CD14-positive monocyte (primary cell): Measurements from ENCODE around the gene CX3CL1. TPM values are rescaled to one million over a fixed set of nuclear protein-coding genes. Genes with fewer than 3 reads are reported as not detected.

Experiments
- DNase-seq, 3 donors: peaks; one replicate each; pipeline ENCODE4 v3.0.0-alpha.2; 2011 to 2022
- H2AFZ ChIP-seq: 2 replicates; pipeline ENCODE4 v1.6.0; 2012; ENCODE audit warnings: mild to moderate bottlenecking, low read depth, low read length, inconsistent platforms; ENCODE audit not compliant: insufficient read depth, poor library complexity, severe bottlenecking
- H3K27ac ChIP-seq, 2 donors: 1 replicate in 1 of 2; 2 replicates in 1 of 2; pipeline ENCODE4 v1.5.1; 2012 to 2013; ENCODE audit warnings: low read length in 2 of 2, control low read depth in 1 of 2, inconsistent platforms in 1 of 2, low read depth in 1 of 2, mild to moderate bottlenecking in 1 of 2
- H3K27me3 ChIP-seq, 2 donors: one replicate each; pipeline versions ENCODE4 v1.6.0 to v1.6.1; 2011 to 2013; ENCODE audit warnings: low read length in 2 of 2; ENCODE audit not compliant: control insufficient read depth in 2 of 2, insufficient read depth in 2 of 2
- H3K36me3 ChIP-seq, 2 donors: replicated peaks in 1 of 2; 1 replicate in 1 of 2; 2 replicates in 1 of 2; pipeline versions ENCODE4 v1.5.1 to v1.6.1; 2012 to 2013; ENCODE audit warnings: low read length in 2 of 2, control low read depth in 1 of 2, inconsistent platforms in 1 of 2, mild to moderate bottlenecking in 1 of 2; ENCODE audit not compliant: insufficient read depth in 2 of 2, control insufficient read depth in 1 of 2
- H3K4me1 ChIP-seq, 2 donors: 1 replicate in 1 of 2; 2 replicates in 1 of 2; pipeline versions ENCODE4 v1.5.1 to v1.6.1; 2012 to 2013; ENCODE audit warnings: low read length in 2 of 2, control low read depth in 1 of 2, inconsistent platforms in 1 of 2, mild to moderate bottlenecking in 1 of 2, moderate library complexity in 1 of 2; ENCODE audit not compliant: insufficient read depth in 2 of 2, control insufficient read depth in 1 of 2
- H3K4me2 ChIP-seq: replicated peaks from 2 replicates; pipeline ENCODE3; 2012; ENCODE audit warnings: low read length, moderate library complexity, mild to moderate bottlenecking; ENCODE audit not compliant: poor library complexity, severe bottlenecking; ENCODE audit errors: extremely low read depth
- H3K4me3 ChIP-seq, 3 experiments: fragments of 200-600 bp in 1 of 3; sonication (generic) in 1 of 3; replicated peaks in 1 of 3; 1 replicate in 2 of 3; 2 replicates in 1 of 3; pipeline ENCODE4 v1.5.1; 2011 to 2013; ENCODE audit warnings: low read length in 3 of 3, mild to moderate bottlenecking in 3 of 3, control low read depth in 2 of 3, low read depth in 2 of 3, inconsistent platforms in 1 of 3, moderate library complexity in 1 of 3
- H3K79me2 ChIP-seq: 2 replicates; pipeline ENCODE4 v1.6.0; 2012; ENCODE audit warnings: mild to moderate bottlenecking, control low read depth, inconsistent platforms, low read length, moderate library complexity; ENCODE audit not compliant: insufficient read depth
- H3K9ac ChIP-seq: 2 replicates; pipeline ENCODE4 v1.6.0; 2017; ENCODE audit warnings: low read length, mild to moderate bottlenecking; ENCODE audit not compliant: insufficient read depth, poor library complexity, severe bottlenecking
- H3K9me3 ChIP-seq, 2 donors: replicated peaks in 1 of 2; 1 replicate in 1 of 2; 2 replicates in 1 of 2; pipeline versions ENCODE4 v1.5.1 to v1.6.1; 2012 to 2013; ENCODE audit warnings: low read length in 2 of 2, control low read depth in 1 of 2; ENCODE audit not compliant: control insufficient read depth in 1 of 2, insufficient read depth in 1 of 2
- H4K20me1 ChIP-seq: 2 replicates; pipeline ENCODE4 v1.6.0; 2012; ENCODE audit warnings: mild to moderate bottlenecking, low read length, control low read depth, moderate library complexity; ENCODE audit not compliant: insufficient read depth
- H3K27ac Mint-ChIP-seq, 7 donors: one replicate each; pipeline ENCODE4 v1.8.0; 2020; ENCODE audit warnings: mild to moderate bottlenecking in 7 of 7, mixed read lengths in 7 of 7, moderate library complexity in 6 of 7, inconsistent platforms in 2 of 7
- H3K27me3 Mint-ChIP-seq, 3 donors: one replicate each; pipeline ENCODE4 v1.8.0; 2021 to 2022; ENCODE audit warnings: low read depth in 3 of 3, mild to moderate bottlenecking in 3 of 3, mixed read lengths in 3 of 3, moderate library complexity in 3 of 3, inconsistent platforms in 1 of 3
- H3K36me3 Mint-ChIP-seq, 2 donors: one replicate each; pipeline ENCODE4 v1.8.0; 2020; ENCODE audit warnings: mixed read lengths in 2 of 2, inconsistent platforms in 1 of 2, mild to moderate bottlenecking in 1 of 2
- H3K4me1 Mint-ChIP-seq: one replicate; pipeline ENCODE4 v1.8.0; 2020; ENCODE audit warnings: mild to moderate bottlenecking, mixed read lengths
- H3K4me3 Mint-ChIP-seq, 2 donors: one replicate each; pipeline ENCODE4 v1.8.0; 2020; ENCODE audit warnings: mild to moderate bottlenecking in 2 of 2, mixed read lengths in 2 of 2, moderate library complexity in 1 of 2
- H3K9me3 Mint-ChIP-seq, 7 donors: one replicate each; pipeline ENCODE4 v1.8.0; 2020 to 2022; ENCODE audit warnings: mixed read lengths in 7 of 7, mild to moderate bottlenecking in 6 of 7, moderate library complexity in 6 of 7, inconsistent platforms in 2 of 7
- WGBS: methylation state at CpG from one replicate; pipeline ENCODE4 v1.1.5; 2013; ENCODE audit warnings: missing lambda C conversion rate; ENCODE audit not compliant: insufficient coverage; 5-methylcytosine and 5-hydroxymethylcytosine counted together
- intact Hi-C, 2 donors: fragments of 100-400 bp; cut with micrococcal nuclease; formaldehyde crosslinking; loops; one replicate each; pipeline versions ENCODE4 v1.15.0 to v1.15.1; 2023
- polyA plus RNA-seq, 3 donors: library from polyadenylated mRNA; depleted of rRNA in 1 of 3; unstranded in 2 of 3; stranded (reverse) in 1 of 3; fragments of 300-500 nt in 2 of 3; fragments of >200 nt in 1 of 3; fragmentation: Illumina TruSeq in 2 of 3; gene quantifications; 1 replicate in 2 of 3; 2 replicates in 1 of 3; pipeline ENCODE4 v1.2.3, GENCODE V29; 2012 to 2021
- TF ChIP-seq, protein P1 (sequence below): fragments of 200-600 bp; IDR thresholded peaks from one replicate; pipeline ENCODE4 v1.8.0; 2022; ENCODE audit warnings: antibody characterized with exemption, mild to moderate bottlenecking

The CX3CL1 gene
- polyA plus RNA-seq, 3 donors, result not detected

DNA sequence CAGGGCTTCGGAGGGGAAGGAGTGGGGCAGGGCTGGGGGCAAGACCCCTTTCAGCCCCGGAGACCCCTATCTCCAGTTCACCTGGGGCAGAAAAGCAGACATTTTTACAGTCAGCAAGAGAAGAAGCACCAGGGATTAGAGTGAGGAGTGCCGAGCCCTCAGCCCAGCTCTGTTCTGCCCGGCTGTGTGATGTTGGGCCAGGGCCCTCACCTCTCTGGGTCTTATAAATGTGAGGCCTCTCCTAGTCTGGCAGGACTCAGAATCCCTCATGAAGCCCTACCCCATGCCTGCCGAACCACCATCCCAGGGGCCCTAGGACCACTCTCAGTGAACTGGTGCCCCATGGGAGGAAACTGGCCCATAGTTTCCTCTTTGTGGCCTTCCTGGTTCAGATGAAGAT is 12.8 kb downstream of the CX3CL1 start:
- no peaks in the 10 kb centered on the region for H3K36me3 ChIP-seq
- peak overlapping the region in 1 of 7 donors; percentile 76 for H3K27ac Mint-ChIP-seq
- no peak overlapping the region for H3K27ac ChIP-seq
- H3K9ac ChIP-seq, result no peak overlapping the region
- H3K79me2 ChIP-seq, result no peaks in the 10 kb centered on the region
- 89% methylated on average over 3 of the region's 5 CpGs for WGBS
- no peak overlapping the region for H3K4me3 ChIP-seq
- peaks cover 23 to 33% of the 10 kb centered on the region in 2 donors for H3K4me1 ChIP-seq
- H3K4me1 Mint-ChIP-seq, result peaks cover 34% of the 10 kb centered on the region
- intact Hi-C loops, result no loop called here
- no peak overlapping the region for H3K4me2 ChIP-seq
- peaks cover 11 to 19% (median 15%) of the 10 kb centered on the region in 3 donors for H3K27me3 Mint-ChIP-seq
- no peak for DNase-seq
- H3K4me3 Mint-ChIP-seq, result no peak overlapping the region
- H3K9me3 ChIP-seq, result no peaks in the 10 kb centered on the region
- H3K27me3 ChIP-seq, result peaks cover 0 to 4% of the 10 kb centered on the region in 2 donors
- TF ChIP-seq, protein P1, sequence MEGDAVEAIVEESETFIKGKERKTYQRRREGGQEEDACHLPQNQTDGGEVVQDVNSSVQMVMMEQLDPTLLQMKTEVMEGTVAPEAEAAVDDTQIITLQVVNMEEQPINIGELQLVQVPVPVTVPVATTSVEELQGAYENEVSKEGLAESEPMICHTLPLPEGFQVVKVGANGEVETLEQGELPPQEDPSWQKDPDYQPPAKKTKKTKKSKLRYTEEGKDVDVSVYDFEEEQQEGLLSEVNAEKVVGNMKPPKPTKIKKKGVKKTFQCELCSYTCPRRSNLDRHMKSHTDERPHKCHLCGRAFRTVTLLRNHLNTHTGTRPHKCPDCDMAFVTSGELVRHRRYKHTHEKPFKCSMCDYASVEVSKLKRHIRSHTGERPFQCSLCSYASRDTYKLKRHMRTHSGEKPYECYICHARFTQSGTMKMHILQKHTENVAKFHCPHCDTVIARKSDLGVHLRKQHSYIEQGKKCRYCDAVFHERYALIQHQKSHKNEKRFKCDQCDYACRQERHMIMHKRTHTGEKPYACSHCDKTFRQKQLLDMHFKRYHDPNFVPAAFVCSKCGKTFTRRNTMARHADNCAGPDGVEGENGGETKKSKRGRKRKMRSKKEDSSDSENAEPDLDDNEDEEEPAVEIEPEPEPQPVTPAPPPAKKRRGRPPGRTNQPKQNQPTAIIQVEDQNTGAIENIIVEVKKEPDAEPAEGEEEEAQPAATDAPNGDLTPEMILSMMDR, result no peak
- peaks cover 0 to 2% (median 0%) of the 10 kb centered on the region in 7 donors for H3K9me3 Mint-ChIP-seq
- H3K36me3 Mint-ChIP-seq, result no peaks in the 10 kb centered on the region
- H2AFZ ChIP-seq, result peak overlapping the region; percentile 74
- no peaks in the 10 kb centered on the region for H4K20me1 ChIP-seq

DNA sequence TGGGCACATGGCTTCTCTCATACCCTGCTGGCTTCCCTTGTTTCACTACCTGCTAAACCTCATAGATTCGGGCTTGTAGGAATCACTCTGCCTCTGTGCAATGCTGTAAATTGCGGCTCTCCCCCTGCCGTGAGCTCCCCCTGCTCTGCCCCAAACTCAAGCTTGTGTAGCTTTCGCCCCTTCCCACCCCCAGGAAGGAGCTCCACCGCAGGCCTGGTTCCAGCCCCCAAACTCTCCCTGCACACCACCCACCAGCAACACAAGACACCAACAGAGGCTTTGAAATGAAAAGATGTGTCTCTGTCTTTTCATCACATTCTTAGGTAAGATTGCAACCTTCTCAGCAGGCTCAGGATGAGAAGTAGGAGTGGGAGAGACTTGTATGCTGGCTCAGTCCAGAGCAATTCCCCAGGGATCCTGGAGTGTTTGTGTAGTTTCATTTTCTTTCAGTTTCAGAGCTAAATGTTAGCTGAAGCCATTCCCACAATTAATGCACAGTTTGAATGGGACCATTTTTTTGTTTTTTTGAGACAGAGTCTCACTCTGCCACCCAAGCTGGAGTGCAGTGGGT is 14.2 kb downstream of the CX3CL1 start:
- Histone ChIP-seq H3K27me3 (peaks cover 0 to 8% of the 10 kb centered on the region in 2 donors), H3K4me2 (no peak overlapping the region), H3K9me3 (no peaks in the 10 kb centered on the region), H3K4me1 (peaks cover 14 to 22% of the 10 kb centered on the region in 2 donors), H3K27ac (no peak overlapping the region), H2AFZ (no peak overlapping the region), H3K9ac (no peak overlapping the region), H3K36me3 (no peaks in the 10 kb centered on the region), H3K79me2 (no peaks in the 10 kb centered on the region), H3K4me3 (no peak overlapping the region), H4K20me1 (no peaks in the 10 kb centered on the region)
- TF ChIP-seq, protein P1, result no peak
- H3K4me3 Mint-ChIP-seq, result no peak overlapping the region
- intact Hi-C loops, result no loop called here
- DNase-seq, result no peak
- peaks cover 0 to 4% (median 0%) of the 10 kb centered on the region in 7 donors for H3K9me3 Mint-ChIP-seq
- H3K27ac Mint-ChIP-seq, result no peak overlapping the region
- WGBS, result 80% methylated on average over 2 of the region's 5 CpGs
- peaks cover 21% of the 10 kb centered on the region for H3K4me1 Mint-ChIP-seq
- H3K36me3 Mint-ChIP-seq, result no peaks in the 10 kb centered on the region
- H3K27me3 Mint-ChIP-seq, result peaks cover 12 to 27% (median 19%) of the 10 kb centered on the region in 3 donors
